ENCODE data around the gene NEURL1.

NEURL1 gene

GRCh38 chr10:103493362-103493915 is at the start of gene NEURL1:
TSS of gene NEURL1 (plus strand) at chr10:103493705. CDS start at chr10:103494388, 683 bp downstream.
- peak within 1 kb of the TSS; percentile 77 for H3K4me3 Mint-ChIP-seq
- H3K27me3 Mint-ChIP-seq: peaks cover 77% of the 10 kb centered on the region
- no peak within 1 kb of the TSS for H3K27ac Mint-ChIP-seq
- CTCF ChIA-PET: interaction anchor here (0.7 to 1.9 kb wide), 7 partner anchors 11 to 77 kb away, joined by 3 to 5 read pairs (median 4); no protein-coding TSS in a partner anchor
- peaks cover 19% of the 10 kb centered on the region for H3K4me1 Mint-ChIP-seq
- DNase-seq: peak; percentile 60
- H3K9me3 Mint-ChIP-seq: no peaks in the 10 kb centered on the region
- no peaks in the 10 kb centered on the region for H3K36me3 Mint-ChIP-seq

GRCh38 chr10:103444478-103444877 is 49.0 kb upstream of the NEURL1 start:
- H3K36me3 Mint-ChIP-seq: peaks cover 78% of the 10 kb centered on the region
- no peak for DNase-seq
- H3K4me1 Mint-ChIP-seq: peaks cover 35% of the 10 kb centered on the region
- no peaks in the 10 kb centered on the region for H3K27me3 Mint-ChIP-seq
- peak overlapping the region; percentile 76 for H3K27ac Mint-ChIP-seq
- no peak overlapping the region for H3K4me3 Mint-ChIP-seq
- H3K9me3 Mint-ChIP-seq: no peaks in the 10 kb centered on the region
- CTCF ChIA-PET: interaction anchor here (0.7 kb wide), 1 partner anchor 32 kb away, joined by 4 read pairs; no protein-coding TSS in a partner anchor

- H3K9me3 Mint-ChIP-seq: no peaks in the 10 kb centered on the region
- no peak for DNase-seq
- peaks cover 44% of the 10 kb centered on the region for H3K4me1 Mint-ChIP-seq
- no peaks in the 10 kb centered on the region for H3K27me3 Mint-ChIP-seq
- no peak overlapping the region for H3K4me3 Mint-ChIP-seq
- H3K27ac Mint-ChIP-seq: peak overlapping the region; percentile 26
- CTCF ChIA-PET: no interaction called here
- H3K36me3 Mint-ChIP-seq: peaks cover 79% of the 10 kb centered on the region
Observed at GRCh38 chr10:103445366-103445765, 48.1 kb upstream of the NEURL1 start.

GRCh38 chr10:103445767-103446567 is 47.5 kb upstream of the NEURL1 start:
- H3K27ac Mint-ChIP-seq: peak overlapping the region; percentile 64
- CTCF ChIA-PET: interaction anchor here (1.2 kb wide), 1 partner anchor 39 kb away, joined by 3 read pairs; no protein-coding TSS in a partner anchor
- no peaks in the 10 kb centered on the region for H3K9me3 Mint-ChIP-seq
- H3K4me1 Mint-ChIP-seq: peaks cover 50% of the 10 kb centered on the region
- no peak for DNase-seq
- no peaks in the 10 kb centered on the region for H3K27me3 Mint-ChIP-seq
- H3K36me3 Mint-ChIP-seq: peaks cover 81% of the 10 kb centered on the region
- H3K4me3 Mint-ChIP-seq: no peak overlapping the region

DNA sequence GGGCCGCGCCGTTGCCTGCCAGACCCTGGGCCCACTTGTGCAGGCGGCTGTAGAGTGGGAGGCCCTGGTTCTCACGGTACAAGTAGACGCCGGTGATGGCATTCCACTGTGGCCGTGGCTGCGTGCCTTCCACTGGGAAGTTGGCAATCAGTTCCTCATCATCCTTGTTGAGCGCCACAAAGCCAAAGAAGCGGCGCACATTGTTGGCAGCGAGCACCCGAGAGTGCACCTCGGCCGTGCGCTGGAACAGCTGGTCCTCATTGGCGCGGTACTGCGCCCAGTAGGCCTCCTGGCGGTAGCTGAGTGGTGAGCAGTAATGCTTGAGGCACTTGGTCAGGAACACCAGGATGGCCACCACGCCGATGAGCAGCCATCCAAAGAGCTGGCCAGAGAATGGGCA is 46.3 kb upstream of the NEURL1 start:
- Mint-ChIP-seq H3K27ac (peak overlapping the region; percentile 66), H3K36me3 (peaks cover 82% of the 10 kb centered on the region), H3K27me3 (no peaks in the 10 kb centered on the region), H3K4me3 (peak overlapping the region; percentile 31), H3K9me3 (no peaks in the 10 kb centered on the region), H3K4me1 (peaks cover 56% of the 10 kb centered on the region)
- CTCF ChIA-PET: no interaction called here
- no peak for DNase-seq

DNA sequence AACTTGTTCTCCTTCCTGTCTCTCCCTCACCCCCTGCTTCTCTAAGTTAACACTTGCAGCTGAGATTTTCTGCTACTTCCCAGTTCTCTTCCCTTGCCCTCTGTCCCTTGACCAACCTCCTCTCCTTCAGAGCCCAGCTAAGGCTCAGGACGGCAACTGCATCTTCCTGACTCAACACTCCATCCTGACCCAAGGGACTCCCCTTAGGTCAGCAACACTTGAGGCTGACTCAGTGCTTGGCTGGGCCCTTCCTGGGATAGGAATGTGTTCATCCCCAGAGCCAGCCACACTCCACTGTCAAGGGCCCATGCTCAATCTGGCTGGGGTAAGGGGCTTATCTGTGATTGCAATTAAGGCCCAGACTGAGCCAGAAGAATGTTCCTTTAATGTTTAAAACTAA is 44.8 kb upstream of the NEURL1 start:
- Mint-ChIP-seq H3K4me3 (peak overlapping the region; percentile 99), H3K27ac (peak overlapping the region; percentile 53), H3K27me3 (no peaks in the 10 kb centered on the region), H3K9me3 (no peaks in the 10 kb centered on the region), H3K36me3 (peaks cover 72% of the 10 kb centered on the region), H3K4me1 (peaks cover 70% of the 10 kb centered on the region)
- no peak for DNase-seq
- CTCF ChIA-PET: interaction anchor here (1.8 to 5.2 kb wide), 3 partner anchors 24 to 36 kb away, joined by 5 to 34 read pairs (median 33); no protein-coding TSS in a partner anchor

- Mint-ChIP-seq H3K27me3 (no peaks in the 10 kb centered on the region), H3K9me3 (no peaks in the 10 kb centered on the region), H3K27ac (peak overlapping the region; percentile 86), H3K36me3 (peaks cover 65% of the 10 kb centered on the region), H3K4me1 (peaks cover 77% of the 10 kb centered on the region), H3K4me3 (peak overlapping the region; percentile 99)
- CTCF ChIA-PET: interaction anchor here (0.5 to 5.2 kb wide), 5 partner anchors 25 to 143 kb away, joined by 3 to 34 read pairs (median 5); no protein-coding TSS in a partner anchor
- DNase-seq: no peak
Observed at GRCh38 chr10:103449208-103450144, 44.0 kb upstream of the NEURL1 start.

- Mint-ChIP-seq H3K36me3 (peaks cover 58% of the 10 kb centered on the region), H3K4me1 (peaks cover 76% of the 10 kb centered on the region), H3K27ac (peak overlapping the region; percentile 91), H3K27me3 (no peaks in the 10 kb centered on the region), H3K4me3 (peak overlapping the region; percentile 99), H3K9me3 (no peaks in the 10 kb centered on the region)
- DNase-seq: no peak
- CTCF ChIA-PET: interaction anchor here (0.5 to 5.2 kb wide), 7 partner anchors 17 to 143 kb away, joined by 3 to 34 read pairs (median 5); no protein-coding TSS in a partner anchor
Observed at GRCh38 chr10:103450201-103450695, 43.3 kb upstream of the NEURL1 start.

DNA sequence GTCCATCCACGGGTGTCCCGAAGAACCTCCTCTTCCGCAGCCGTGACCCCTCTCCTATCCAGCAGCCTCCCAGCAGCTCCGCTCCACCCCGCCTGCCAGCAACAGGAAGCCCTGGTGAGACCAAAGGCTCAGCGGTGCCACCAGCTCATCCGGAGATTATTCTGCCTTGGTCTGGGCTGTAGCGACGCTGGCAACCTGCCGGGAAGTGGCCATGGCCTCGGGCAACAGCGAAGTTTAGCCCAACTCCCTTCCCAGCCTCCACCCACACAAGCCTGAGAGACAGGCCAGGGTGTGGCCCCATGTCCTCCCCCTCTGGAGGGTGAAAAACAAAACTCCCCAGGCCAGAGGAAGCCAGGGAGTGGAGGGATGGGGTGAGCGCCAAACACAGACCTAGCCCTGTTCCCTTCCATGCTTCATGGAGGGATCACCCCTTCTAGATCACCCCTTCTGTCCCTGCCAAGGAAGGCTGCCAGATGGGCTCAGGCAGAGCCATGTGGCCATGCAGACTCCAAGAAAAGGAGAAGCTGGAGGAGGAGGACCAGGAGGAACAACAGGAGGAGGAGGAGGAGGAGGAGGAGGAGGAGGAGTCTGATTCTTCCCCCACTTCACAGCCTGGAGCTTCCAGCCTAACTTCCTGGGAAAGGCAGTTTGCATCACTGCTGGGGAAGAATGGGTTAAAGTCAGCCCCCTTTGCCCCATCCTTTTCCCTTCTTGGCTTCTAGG is 42.3 kb upstream of the NEURL1 start:
- Mint-ChIP-seq H3K27ac (peak overlapping the region; percentile 91), H3K4me1 (peaks cover 72% of the 10 kb centered on the region), H3K9me3 (no peaks in the 10 kb centered on the region), H3K36me3 (peaks cover 51% of the 10 kb centered on the region), H3K27me3 (no peaks in the 10 kb centered on the region), H3K4me3 (peak overlapping the region; percentile 99)
- peak; percentile 73 for DNase-seq
- CTCF ChIA-PET: interaction anchor here (0.8 to 5.2 kb wide), 8 partner anchors 12 to 35 kb away, joined by 3 to 34 read pairs (median 6); no protein-coding TSS in a partner anchor

DNA sequence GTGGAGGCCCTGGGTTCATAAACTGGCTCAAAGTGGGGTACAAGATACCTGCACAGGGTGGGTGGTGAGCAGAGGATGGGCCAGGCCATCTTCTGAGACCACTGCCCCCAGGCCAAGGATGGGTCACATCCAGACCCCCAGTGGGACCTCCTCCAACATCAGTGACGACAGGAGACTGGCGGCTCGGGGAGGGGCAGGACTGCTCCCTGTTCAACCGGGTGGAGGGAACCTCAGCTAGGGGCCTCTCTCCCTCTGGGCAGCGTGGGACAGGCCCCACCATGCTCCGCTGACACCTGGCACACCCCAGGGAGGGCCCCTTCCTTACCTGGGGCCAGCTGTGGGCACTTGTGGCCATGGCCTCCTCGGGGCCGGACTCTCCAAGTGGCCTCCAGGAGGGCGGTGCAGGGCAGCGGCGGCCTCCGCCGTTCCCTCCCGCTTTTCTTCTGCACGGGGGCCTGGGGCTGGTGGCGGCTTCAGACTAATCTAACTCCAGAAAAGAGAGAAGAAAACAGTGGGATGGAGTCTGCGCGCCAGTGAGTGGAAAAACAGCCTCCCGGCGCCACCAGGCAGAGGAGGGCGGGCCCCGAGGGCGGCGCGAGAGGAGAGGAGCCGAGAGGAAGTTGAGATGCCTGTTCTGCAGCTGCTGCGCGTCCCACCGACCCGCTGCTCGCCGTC is 41.5 kb upstream of the NEURL1 start, which contains the start of gene CALHM2:
Gene CALHM2, minus strand, starts transcription at position 540 of the 675 bp plus-strand sequence. CDS start 2,429 bp downstream, outside the sequence.
- CTCF ChIA-PET: interaction anchor here (1.2 to 5.2 kb wide), 8 partner anchors 11 to 36 kb away, joined by 3 to 34 read pairs (median 6); no protein-coding TSS in a partner anchor
- Mint-ChIP-seq H3K36me3 (peaks cover 46% of the 10 kb centered on the region), H3K4me1 (peaks cover 72% of the 10 kb centered on the region), H3K4me3 (peak within 1 kb of the TSS; percentile 99), H3K27me3 (no peaks in the 10 kb centered on the region), H3K9me3 (no peaks in the 10 kb centered on the region), H3K27ac (peak within 1 kb of the TSS; percentile 91)
- peak; percentile 77 for DNase-seq

- Mint-ChIP-seq H3K9me3 (no peaks in the 10 kb centered on the region), H3K27me3 (no peaks in the 10 kb centered on the region), H3K27ac (peak overlapping the region; percentile 91), H3K4me1 (peaks cover 69% of the 10 kb centered on the region), H3K36me3 (peaks cover 39% of the 10 kb centered on the region), H3K4me3 (peak overlapping the region; percentile 99)
- CTCF ChIA-PET: interaction anchor here (0.9 to 5.2 kb wide), 8 partner anchors 10 to 37 kb away, joined by 3 to 34 read pairs (median 6); no protein-coding TSS in a partner anchor
- no peak for DNase-seq
Observed at GRCh38 chr10:103452506-103453230, 40.8 kb upstream of the NEURL1 start.

- DNase-seq: no peak
- Mint-ChIP-seq H3K36me3 (peaks cover 26% of the 10 kb centered on the region), H3K4me1 (peaks cover 66% of the 10 kb centered on the region), H3K27ac (no peak overlapping the region), H3K9me3 (no peaks in the 10 kb centered on the region), H3K27me3 (no peaks in the 10 kb centered on the region), H3K4me3 (peak overlapping the region; percentile 99)
- CTCF ChIA-PET: interaction anchor here (0.7 to 2.1 kb wide), 4 partner anchors 22 to 36 kb away, joined by 3 to 7 read pairs (median 4); no protein-coding TSS in a partner anchor
Observed at GRCh38 chr10:103454026-103454425, 39.5 kb upstream of the NEURL1 start.

Data from activated naive CD4-positive, alpha-beta T cell treated with anti-CD3 and anti-CD28 coated beads, Interleukin-2, amount 10 ng/mL, durations not matched to agents 7 days and 5 days (primary cell).